HepG2 (cell line): ENCODE data around the gene SRC. TPM values are rescaled to one million over a fixed set of nuclear protein-coding genes. Genes with fewer than 3 reads are reported as not detected.

Experiments
- ARNT2 ChIP-seq: sonication (generic); formaldehyde crosslinking; IDR thresholded peaks from 2 replicates; pipeline ENCODE4 v1.8.0; 2022; ENCODE audit warnings: mild to moderate bottlenecking, low read depth, missing genetic modification reagents, moderate library complexity
- CSRNP1 ChIP-seq: sonication (generic); formaldehyde crosslinking; IDR thresholded peaks from 2 replicates; pipeline ENCODE4 v1.8.1; 2023; ENCODE audit warnings: mild to moderate bottlenecking, missing genetic modification reagents
- DPF2 ChIP-seq: sonication (generic); formaldehyde crosslinking; IDR thresholded peaks from 2 replicates; pipeline ENCODE4 v1.4.0; 2020; ENCODE audit warnings: mild to moderate bottlenecking, low read depth, missing genetic modification reagents, borderline replicate concordance
- FOSL1 ChIP-seq: sonication (generic); formaldehyde crosslinking; IDR thresholded peaks from 2 replicates; pipeline ENCODE4 v1.9.0; 2021; ENCODE audit warnings: missing genetic modification reagents, borderline replicate concordance
- FOXP1 ChIP-seq, 2 experiments: fragments of 450-650 bp in 1 of 2; IDR thresholded peaks; 2 replicates each; pipeline ENCODE4 v1.6.1; 2017 to 2018; ENCODE audit warnings: antibody characterized with exemption in 1 of 2
- GABPB1 ChIP-seq: IDR thresholded peaks from 2 replicates; pipeline ENCODE4 v1.6.1; 2016; ENCODE audit warnings: mild to moderate bottlenecking, missing genetic modification reagents, moderate library complexity, missing compliant biosample characterization
- KDM1A ChIP-seq: IDR thresholded peaks from 2 replicates; pipeline ENCODE4 v1.6.1; 2016; ENCODE audit warnings: missing compliant biosample characterization
- NFE2L1 ChIP-seq: sonication (generic); formaldehyde crosslinking; IDR thresholded peaks from 2 replicates; pipeline ENCODE4 v1.4.0; 2020; ENCODE audit warnings: missing genetic modification reagents, mild to moderate bottlenecking, borderline replicate concordance
- NR2C2 ChIP-seq: sonication (generic); formaldehyde crosslinking; IDR thresholded peaks from 2 replicates; pipeline ENCODE4 v1.4.0; 2020; ENCODE audit warnings: missing genetic modification reagents, mild to moderate bottlenecking, moderate library complexity, borderline replicate concordance
- RARG ChIP-seq: sonication (generic); formaldehyde crosslinking; IDR thresholded peaks from 2 replicates; pipeline ENCODE4 v1.4.0; 2020; ENCODE audit warnings: low read depth, mild to moderate bottlenecking, missing genetic modification reagents
- SMARCE1 ChIP-seq: fragments of 450-650 bp; IDR thresholded peaks from 2 replicates; pipeline ENCODE4 v1.6.1; 2017; ENCODE audit warnings: borderline replicate concordance
- SMYD3 ChIP-seq: sonication (generic); formaldehyde crosslinking; IDR thresholded peaks from 2 replicates; pipeline ENCODE4 v1.8.1; 2023; ENCODE audit warnings: mild to moderate bottlenecking, missing genetic modification reagents
- TP53 ChIP-seq: sonication (generic); formaldehyde crosslinking; conservative IDR thresholded peaks from 2 replicates; pipeline ENCODE4 v1.4.0; 2020; ENCODE audit warnings: missing genetic modification reagents
- ZFP36L1 ChIP-seq: sonication (generic); formaldehyde crosslinking; IDR thresholded peaks from 2 replicates; pipeline ENCODE4 v1.8.0; 2022; ENCODE audit warnings: mild to moderate bottlenecking, missing genetic modification reagents, moderate library complexity
- ZNF296 ChIP-seq: sonication (generic); formaldehyde crosslinking; conservative IDR thresholded peaks from 2 replicates; pipeline ENCODE4 v1.5.0; 2020; ENCODE audit warnings: mild to moderate bottlenecking, missing genetic modification reagents
- ZNF3 ChIP-seq: IDR thresholded peaks from 2 replicates; pipeline ENCODE4 v1.7.0; 2017; ENCODE audit warnings: inconsistent platforms
- ZNF30 ChIP-seq: sonication (generic); formaldehyde crosslinking; IDR thresholded peaks from 2 replicates; pipeline ENCODE4 v1.5.0; 2020; ENCODE audit warnings: mild to moderate bottlenecking, missing genetic modification reagents
- ZNF333 ChIP-seq: sonication (generic); formaldehyde crosslinking; IDR thresholded peaks from 2 replicates; pipeline ENCODE4 v1.4.0; 2020; ENCODE audit warnings: mild to moderate bottlenecking, missing genetic modification reagents, borderline replicate concordance
- ZNF33A ChIP-seq: sonication (generic); formaldehyde crosslinking; IDR thresholded peaks from 2 replicates; pipeline ENCODE4 v1.5.1; 2020; ENCODE audit warnings: missing genetic modification reagents, mild to moderate bottlenecking, moderate library complexity, borderline replicate concordance
- ZNF362 ChIP-seq: sonication (generic); formaldehyde crosslinking; IDR thresholded peaks from 2 replicates; pipeline ENCODE4 v1.4.0; 2020; ENCODE audit warnings: missing genetic modification reagents, mild to moderate bottlenecking, borderline replicate concordance
- ZNF761 ChIP-seq: sonication (generic); formaldehyde crosslinking; conservative IDR thresholded peaks from 2 replicates; pipeline ENCODE4 v1.4.0; 2020; ENCODE audit warnings: mild to moderate bottlenecking, missing genetic modification reagents
- polyA plus RNA-seq, 8 experiments: library from polyadenylated mRNA; depleted of rRNA in 3 of 8; stranded (reverse) in 7 of 8; unstranded in 1 of 8; fragments of >200 nt; fragmentation: Illumina TruSeq in 4 of 8; extraction: Trizol in 4 of 8; gene quantifications; 2 replicates each; pipeline versions ENCODE4 v1.2.1 to v1.2.3, GENCODE V29; 2011 to 2016; ENCODE audit warnings: low read depth in 4 of 8, missing spikeins in 1 of 8, mixed read lengths in 1 of 8; ENCODE audit not compliant: insufficient read depth in 1 of 8
- total RNA-seq, 5 experiments: library from RNA; depleted of rRNA; stranded (reverse); fragments of >200 nt; fragmentation: Illumina TruSeq; extraction: Trizol; gene quantifications; 2 replicates each; pipeline ENCODE4 v1.2.3, GENCODE V29; 2016; ENCODE audit warnings: low read depth in 1 of 5
- TF ChIP-seq, protein P1 (sequence below): sonication (generic); formaldehyde crosslinking; conservative IDR thresholded peaks from 2 replicates; pipeline ENCODE4 v1.4.0; 2020; ENCODE audit warnings: missing genetic modification reagents
- TF ChIP-seq, protein P2 (sequence below): sonication (generic); formaldehyde crosslinking; IDR thresholded peaks from 2 replicates; pipeline ENCODE4 v1.8.0; 2022; ENCODE audit warnings: low read depth, missing genetic modification reagents

The SRC gene
- total and polyA plus RNA-seq, 2 of the 13 experiments (the other 11 are each of a cell fraction or from before 2014, with no cell fraction given): 54.7 to 192 TPM

DNA sequence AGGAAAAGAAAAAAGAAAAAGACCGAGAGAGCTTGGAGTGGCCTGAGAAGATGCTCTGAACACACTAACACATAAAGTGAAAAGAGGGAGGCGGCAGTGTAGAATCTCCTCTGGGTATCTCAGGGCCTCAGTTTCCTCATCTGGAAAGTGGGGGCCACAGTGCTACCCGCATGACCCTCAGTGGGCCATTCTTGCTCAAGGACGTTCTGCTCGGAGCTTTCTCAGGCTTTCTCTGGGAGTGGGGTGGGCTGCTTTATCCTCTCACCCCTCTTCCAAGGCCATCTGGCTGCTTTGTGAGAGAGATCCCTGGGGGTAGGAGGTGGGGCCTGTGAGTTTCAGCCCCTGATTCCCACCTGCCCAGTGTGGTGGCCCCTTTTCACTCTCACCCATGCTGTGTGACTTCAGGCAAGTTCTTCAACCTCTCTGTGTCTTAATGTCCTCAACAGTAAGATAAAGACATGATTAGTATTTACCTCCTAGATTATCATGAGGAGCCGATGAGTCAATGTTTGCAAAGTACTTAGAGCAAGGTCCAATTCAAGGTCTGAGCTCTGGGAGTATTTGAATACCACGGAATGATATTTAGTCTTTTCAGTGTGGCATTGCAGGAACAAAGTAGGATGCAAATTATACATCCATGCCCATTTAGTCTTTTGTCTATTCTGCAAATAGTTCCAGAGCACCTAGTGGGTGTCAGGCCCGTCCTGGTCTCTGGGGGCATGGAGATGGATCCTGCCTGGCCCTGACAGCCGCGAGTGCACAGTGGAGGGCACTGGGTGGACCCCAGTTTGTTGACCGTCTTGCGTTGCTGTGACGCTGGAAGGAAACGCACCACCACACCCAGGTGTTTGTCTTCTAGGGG is 34.3 kb downstream of the SRC start (continued):
- TF ChIP-seq, protein P1, sequence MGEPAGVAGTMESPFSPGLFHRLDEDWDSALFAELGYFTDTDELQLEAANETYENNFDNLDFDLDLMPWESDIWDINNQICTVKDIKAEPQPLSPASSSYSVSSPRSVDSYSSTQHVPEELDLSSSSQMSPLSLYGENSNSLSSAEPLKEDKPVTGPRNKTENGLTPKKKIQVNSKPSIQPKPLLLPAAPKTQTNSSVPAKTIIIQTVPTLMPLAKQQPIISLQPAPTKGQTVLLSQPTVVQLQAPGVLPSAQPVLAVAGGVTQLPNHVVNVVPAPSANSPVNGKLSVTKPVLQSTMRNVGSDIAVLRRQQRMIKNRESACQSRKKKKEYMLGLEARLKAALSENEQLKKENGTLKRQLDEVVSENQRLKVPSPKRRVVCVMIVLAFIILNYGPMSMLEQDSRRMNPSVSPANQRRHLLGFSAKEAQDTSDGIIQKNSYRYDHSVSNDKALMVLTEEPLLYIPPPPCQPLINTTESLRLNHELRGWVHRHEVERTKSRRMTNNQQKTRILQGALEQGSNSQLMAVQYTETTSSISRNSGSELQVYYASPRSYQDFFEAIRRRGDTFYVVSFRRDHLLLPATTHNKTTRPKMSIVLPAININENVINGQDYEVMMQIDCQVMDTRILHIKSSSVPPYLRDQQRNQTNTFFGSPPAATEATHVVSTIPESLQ (CRISPR knock-in tag): no peak
- TF ChIP-seq FOSL1 (CRISPR knock-in tag): peak; percentile 96
- TF ChIP-seq CSRNP1 (CRISPR knock-in tag): 0 out of 2 replicates have a peak, but pooled peaks have one; percentile 48
- no peak for TF ChIP-seq ZNF761 (CRISPR knock-in tag)
- no peak for TF ChIP-seq RARG (CRISPR knock-in tag)
- no peak for TF ChIP-seq ZNF33A
- no peak; the same call in 1 of the 2 replicates for TF ChIP-seq ZFP36L1 (CRISPR knock-in tag)
- no peak for TF ChIP-seq ARNT2 (CRISPR knock-in tag)
- no peak for TF ChIP-seq FOXP1 (IDR thresholded peaks at IDR 0.05)
- TF ChIP-seq FOXP1 (CRISPR knock-in tag; IDR thresholded peaks at IDR 0.05): peak; percentile 59; the same call in 1 of the 2 replicates
- TF ChIP-seq DPF2: peak; percentile 76; the same call in 1 of the 2 replicates
- peak; percentile 8; the same call in 1 of the 2 replicates for TF ChIP-seq GABPB1 (CRISPR knock-in tag)
- TF ChIP-seq TP53 (CRISPR knock-in tag): no peak
- TF ChIP-seq ZNF296: no peak
- peak; percentile 20; the same call in 1 of the 2 replicates for TF ChIP-seq NR2C2 (CRISPR knock-in tag)
- TF ChIP-seq NFE2L1: no peak
- no peak for TF ChIP-seq ZNF30 (CRISPR knock-in tag)
- TF ChIP-seq ZNF362 (CRISPR knock-in tag): 0 out of 2 replicates have a peak, but pooled peaks have one; percentile 20
- peak; percentile 96; the same call in 1 of the 2 replicates for TF ChIP-seq SMARCE1
- TF ChIP-seq, protein P2, sequence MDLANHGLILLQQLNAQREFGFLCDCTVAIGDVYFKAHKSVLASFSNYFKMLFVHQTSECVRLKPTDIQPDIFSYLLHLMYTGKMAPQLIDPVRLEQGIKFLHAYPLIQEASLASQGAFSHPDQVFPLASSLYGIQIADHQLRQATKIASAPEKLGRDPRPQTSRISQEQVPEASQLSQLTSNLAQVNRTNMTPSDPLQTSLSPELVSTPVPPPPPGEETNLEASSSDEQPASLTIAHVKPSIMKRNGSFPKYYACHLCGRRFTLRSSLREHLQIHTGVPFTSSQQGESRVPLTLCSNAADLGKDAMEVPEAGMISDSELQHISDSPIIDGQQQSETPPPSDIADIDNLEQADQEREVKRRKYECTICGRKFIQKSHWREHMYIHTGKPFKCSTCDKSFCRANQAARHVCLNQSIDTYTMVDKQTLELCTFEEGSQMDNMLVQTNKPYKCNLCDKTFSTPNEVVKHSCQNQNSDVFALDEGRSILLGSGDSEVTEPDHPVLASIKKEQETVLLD (CRISPR knock-in tag): no peak
- peak; percentile 79 for TF ChIP-seq ZNF3 (CRISPR knock-in tag)
- peak; percentile 93 for TF ChIP-seq KDM1A
- TF ChIP-seq ZNF333 (CRISPR knock-in tag): 0 out of 2 replicates have a peak, but pooled peaks have one; percentile 45
- TF ChIP-seq SMYD3: no peak
